BJ (cell line): ENCODE measurements around the gene ADGRA1. TPM values are rescaled to one million over a fixed set of nuclear protein-coding genes. Genes with fewer than 3 reads are reported as not detected.

Experiments used
- CTCF ChIA-PET: fragments of 350-600 bp; formaldehyde crosslinking; extraction: SDS; loops from one replicate; lab custom pipeline; 2021; ENCODE audit warnings: antibody characterized with exemption, inconsistent platforms; lab: Yijun Ruan, JAX
- POLR2A ChIA-PET: fragments of 300-600 bp; sonication (Branson Sonifier 250); formaldehyde crosslinking; extraction: SDS; loops from one replicate; lab custom pipeline; 2021; ENCODE audit warnings: antibody characterized with exemption; lab: Charles Lee
- DNase-seq: peaks from one replicate; pipeline ENCODE4 v3.0.0-alpha.2; 2011; ENCODE audit warnings: low read depth
- H3K27me3 ChIP-seq: 2 replicates; pipeline ENCODE4 v1.6.0; 2011; ENCODE audit warnings: low read length; ENCODE audit not compliant: control insufficient read depth, insufficient read depth
- H3K36me3 ChIP-seq: 2 replicates; pipeline ENCODE4 v1.5.1; 2011; ENCODE audit warnings: low read length; ENCODE audit not compliant: control insufficient read depth, insufficient read depth
- H3K4me3 ChIP-seq: 2 replicates; pipeline ENCODE4 v1.5.1; 2011; ENCODE audit warnings: low read depth, mild to moderate bottlenecking, control low read depth, low read length
- CTCF ChIP-seq: IDR thresholded peaks from 2 replicates; pipeline ENCODE4 v1.5.1; 2011; ENCODE audit warnings: low read depth, mild to moderate bottlenecking, control low read depth, inconsistent platforms, low read length, moderate library complexity; ENCODE audit not compliant: insufficient read depth
- polyA plus RNA-seq: library from polyadenylated mRNA; depleted of rRNA; stranded (reverse); fragments of >200 nt; gene quantifications from 2 replicates; pipeline ENCODE4 v1.2.3, GENCODE V29; 2011

The ADGRA1 gene
- polyA plus RNA-seq, 1 experiment, result not detected

- H3K4me3 ChIP-seq, result no peak overlapping the region
- H3K36me3 ChIP-seq, result no peaks in the 10 kb centered on the region
- H3K27me3 ChIP-seq, result peaks cover 6% of the 10 kb centered on the region
- no peak for DNase-seq
- no peak for TF ChIP-seq CTCF
- ChIA-PET CTCF (no interaction called here), POLR2A (no interaction called here)
Measured at GRCh38 chr10:133082685-133083421, 4.9 kb upstream of the ADGRA1 start.

GRCh38 chr10:133083422-133084100 lies 4.2 kb upstream of the ADGRA1 start:
- ChIA-PET POLR2A (no interaction called here), CTCF (no interaction called here)
- TF ChIP-seq CTCF, result no peak

GRCh38 chr10:133084491-133084890 lies 3.2 kb upstream of the ADGRA1 start:
- H3K27me3 ChIP-seq, result peaks cover 12% of the 10 kb centered on the region
- POLR2A ChIA-PET, result no interaction called here
- H3K4me3 ChIP-seq, result no peak overlapping the region
- no peak for TF ChIP-seq CTCF
- DNase-seq, result no peak
- no peaks in the 10 kb centered on the region for H3K36me3 ChIP-seq
- CTCF ChIA-PET, result no interaction called here

More at GRCh38 chr10:133083422-133084100, 4.2 kb upstream of the ADGRA1 start:
- H3K36me3 ChIP-seq, result no peaks in the 10 kb centered on the region
- DNase-seq, result no peak
- H3K4me3 ChIP-seq, result no peak overlapping the region
- H3K27me3 ChIP-seq, result peaks cover 6% of the 10 kb centered on the region

- CTCF ChIA-PET, result no interaction called here
- no peaks in the 10 kb centered on the region for H3K36me3 ChIP-seq
- no peak for TF ChIP-seq CTCF
- peaks cover 18% of the 10 kb centered on the region for H3K27me3 ChIP-seq
- DNase-seq, result no peak
- POLR2A ChIA-PET, result no interaction called here
- H3K4me3 ChIP-seq, result no peak overlapping the region
Measured at GRCh38 chr10:133085251-133086125, 2.2 kb upstream of the ADGRA1 start.

GRCh38 chr10:133086247-133086646 lies 1.5 kb upstream of the ADGRA1 start:
- DNase-seq, result no peak
- POLR2A ChIA-PET, result no interaction called here
- Histone ChIP-seq H3K4me3 (no peak overlapping the region), H3K36me3 (no peaks in the 10 kb centered on the region), H3K27me3 (peaks cover 23% of the 10 kb centered on the region)
- CTCF ChIA-PET, result no interaction called here
- TF ChIP-seq CTCF, result no peak
